IPS DF 4.7 (cell line): Measurements from ENCODE around the gene BRPF1.

Experiments
- DNase-seq: peaks from one replicate; pipeline ENCODE4 v3.0.0-alpha.2; 2013; ENCODE audit warnings: low spot score; ENCODE audit errors: extremely low read depth

Gene BRPF1

GRCh38 chr3:9731206-9732079 is at the start of gene BRPF1:
Gene BRPF1 (plus strand): TSS chr3:9731735. CDS start chr3:9734141, 2,406 bp downstream.
- peak; percentile 84 for DNase-seq

GRCh38 chr3:9682096-9682495 is 49.4 kb upstream of the BRPF1 start:
- no peak for DNase-seq

- no peak for DNase-seq
Observed at GRCh38 chr3:9683426-9683825, 48.1 kb upstream of the BRPF1 start.

DNA sequence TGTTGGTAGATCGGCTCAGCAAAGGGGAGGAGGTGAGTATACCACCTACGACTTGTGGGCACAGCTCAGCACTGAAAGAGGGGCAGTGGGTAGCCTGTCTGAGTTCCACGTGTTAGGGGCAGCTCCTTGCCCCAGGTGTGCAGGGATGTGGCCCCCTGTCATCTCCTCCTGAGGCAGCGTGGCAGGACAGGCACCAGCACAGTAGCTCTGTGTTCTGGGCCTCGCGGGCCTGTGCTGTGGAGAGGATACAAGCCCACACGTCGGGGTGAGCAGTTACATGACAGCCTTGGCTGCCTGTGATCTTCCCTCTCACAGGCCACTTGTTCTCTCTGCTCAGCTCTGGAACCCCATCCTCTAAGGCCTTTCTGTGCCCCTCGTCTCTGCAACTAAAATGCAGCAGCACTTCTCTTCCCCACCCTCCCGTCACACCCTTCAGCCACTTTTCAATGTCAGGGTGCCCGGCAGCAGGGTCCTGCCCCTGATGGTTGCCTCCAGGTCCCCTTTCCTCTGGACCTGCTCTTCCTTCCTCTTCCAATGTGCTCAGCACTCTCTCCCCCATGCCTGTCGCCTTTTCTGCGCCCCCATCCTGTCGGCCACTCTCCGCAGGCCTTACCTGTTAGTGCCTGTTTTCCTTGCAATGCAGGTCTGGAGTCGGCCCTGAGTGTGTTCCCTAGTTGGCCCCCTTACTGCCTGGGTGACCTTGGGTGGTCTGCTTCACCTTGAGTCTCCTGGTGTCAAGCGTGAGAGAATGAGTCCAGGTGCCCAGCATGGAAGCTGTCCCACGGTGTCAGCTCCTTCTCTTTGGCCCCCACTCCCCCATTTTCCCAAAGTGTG is 46.1 kb upstream of the BRPF1 start:
- no peak for DNase-seq

GRCh38 chr3:9686050-9686550 is 45.4 kb upstream of the BRPF1 start:
- no peak for DNase-seq

GRCh38 chr3:9686703-9687102 is 44.8 kb upstream of the BRPF1 start:
- DNase-seq = no peak

DNA sequence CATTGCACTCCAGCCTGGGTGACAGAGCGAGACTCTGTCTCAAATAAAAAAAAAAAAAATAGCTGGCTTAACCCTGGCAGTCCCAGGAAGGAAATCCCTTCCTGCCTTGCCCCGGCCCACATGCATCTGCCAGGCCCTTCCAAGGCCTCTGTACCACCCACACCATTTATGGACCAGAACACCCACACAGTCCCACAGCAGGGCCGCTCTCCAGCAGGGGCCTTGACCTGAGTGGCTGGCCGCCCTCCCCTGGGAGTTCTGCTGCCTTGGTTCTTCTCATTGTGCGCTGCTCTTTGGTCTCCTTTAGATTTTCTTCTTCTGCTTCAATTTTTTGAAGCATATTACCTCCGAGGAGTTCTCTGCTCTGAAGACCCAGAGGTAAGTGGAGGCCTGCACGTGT is 44.0 kb upstream of the BRPF1 start:
- no peak for DNase-seq

GRCh38 chr3:9688961-9689360 is 42.6 kb upstream of the BRPF1 start:
- DNase-seq = no peak

DNA sequence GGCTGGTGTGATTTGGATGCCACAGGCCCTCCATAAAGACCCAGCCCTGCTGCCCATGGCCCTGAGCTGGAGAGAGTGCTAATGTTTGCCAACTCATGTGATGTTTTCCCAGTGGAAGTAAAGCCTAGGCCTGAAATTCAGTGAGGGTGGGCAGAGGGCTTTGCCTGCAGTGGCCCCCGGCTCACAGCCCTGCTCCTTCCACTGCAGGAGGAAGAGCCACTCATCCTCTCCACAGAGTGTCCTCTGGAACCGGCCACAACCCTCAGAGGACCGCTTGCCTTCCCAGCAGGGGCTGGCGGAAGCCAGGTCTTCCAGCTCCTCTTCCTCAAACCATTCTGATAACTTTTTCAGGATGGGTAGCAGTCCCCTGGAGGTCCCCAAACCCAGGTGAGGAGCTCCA is 41.8 kb upstream of the BRPF1 start:
- DNase-seq = no peak

- no peak for DNase-seq
Observed at GRCh38 chr3:9690451-9691450, 40.8 kb upstream of the BRPF1 start.

- DNase-seq = no peak
Observed at GRCh38 chr3:9691636-9692035, 39.9 kb upstream of the BRPF1 start.

- no peak for DNase-seq
Observed at GRCh38 chr3:9692416-9692815, 39.1 kb upstream of the BRPF1 start.

GRCh38 chr3:9695345-9695744 is 36.2 kb upstream of the BRPF1 start:
- DNase-seq = no peak

DNA sequence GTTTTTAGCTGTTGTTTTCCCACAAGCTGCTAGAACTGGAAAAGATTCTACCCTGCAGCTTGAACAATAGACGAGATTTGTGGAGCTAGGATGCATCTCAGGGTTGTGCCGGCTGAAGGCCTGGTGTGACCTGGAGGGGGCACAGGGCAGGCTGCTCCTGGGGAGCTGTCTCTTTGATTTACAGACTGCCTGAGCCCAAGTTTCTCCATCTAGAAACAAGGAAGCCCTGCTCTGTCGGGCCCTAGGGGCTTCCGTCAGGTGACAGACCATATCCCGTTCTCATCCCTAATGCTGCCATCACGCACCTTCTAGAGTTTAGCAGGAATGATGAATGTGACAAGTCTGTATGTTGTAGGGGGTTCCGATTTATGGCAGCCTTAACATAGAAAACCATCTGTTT is 35.8 kb upstream of the BRPF1 start:
- DNase-seq = no peak

DNA sequence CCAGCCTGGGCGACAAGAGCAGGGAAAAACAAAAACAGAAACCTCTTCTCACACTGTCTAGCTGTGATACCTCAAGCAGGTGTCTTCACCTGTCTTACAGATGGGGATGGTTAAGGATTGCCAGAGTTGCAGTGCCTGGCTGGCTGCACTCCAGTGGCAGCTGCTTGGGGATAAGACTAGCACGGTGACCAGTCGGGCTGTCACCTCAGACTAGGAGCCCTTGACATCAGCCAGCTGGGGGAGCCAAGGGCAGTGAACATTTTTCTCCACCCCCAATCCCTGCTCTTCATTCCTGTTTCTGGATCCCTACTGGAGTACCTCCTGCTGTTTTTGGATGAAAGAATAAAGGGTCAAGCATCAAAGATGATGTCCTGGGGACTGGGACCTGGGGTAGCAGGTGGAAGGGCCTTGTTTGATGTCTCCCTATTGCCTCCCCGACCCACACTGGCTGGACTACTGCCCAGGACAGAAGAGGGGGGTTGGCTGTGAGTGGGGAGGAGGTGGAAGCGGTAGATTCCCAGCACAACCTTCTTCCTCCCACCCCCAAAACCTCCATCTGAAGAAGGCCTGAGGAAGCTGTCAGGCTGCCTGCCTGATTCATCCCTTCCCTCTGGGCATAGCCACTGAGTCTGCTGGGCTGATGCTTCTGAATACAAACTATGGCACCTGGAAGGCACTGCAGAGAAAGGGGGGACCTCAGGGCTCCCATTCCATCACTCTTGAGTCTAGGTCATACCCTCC is 34.9 kb upstream of the BRPF1 start:
- no peak for DNase-seq

- no peak for DNase-seq
Observed at GRCh38 chr3:9697892-9698291, 33.6 kb upstream of the BRPF1 start.

DNA sequence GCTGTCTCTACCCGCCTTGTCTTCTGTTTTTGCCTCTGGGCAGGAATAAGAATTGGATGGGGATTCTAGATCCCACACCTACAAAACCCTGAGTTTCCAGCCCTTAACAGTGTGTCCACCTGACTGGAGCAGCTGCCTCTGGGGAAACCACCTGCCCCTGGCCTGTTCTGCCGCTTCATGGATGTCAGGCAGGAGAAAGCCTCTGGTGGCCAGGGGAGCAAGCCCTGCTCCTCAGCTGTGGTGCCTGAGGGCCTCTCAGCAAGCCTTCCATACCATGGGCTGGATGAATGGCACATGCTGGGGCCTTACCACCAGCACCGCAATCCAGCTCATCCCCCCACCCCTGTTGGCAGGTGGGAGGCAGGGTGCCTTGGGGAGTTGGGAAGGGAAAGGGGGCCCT is 33.2 kb upstream of the BRPF1 start:
- no peak for DNase-seq

DNA sequence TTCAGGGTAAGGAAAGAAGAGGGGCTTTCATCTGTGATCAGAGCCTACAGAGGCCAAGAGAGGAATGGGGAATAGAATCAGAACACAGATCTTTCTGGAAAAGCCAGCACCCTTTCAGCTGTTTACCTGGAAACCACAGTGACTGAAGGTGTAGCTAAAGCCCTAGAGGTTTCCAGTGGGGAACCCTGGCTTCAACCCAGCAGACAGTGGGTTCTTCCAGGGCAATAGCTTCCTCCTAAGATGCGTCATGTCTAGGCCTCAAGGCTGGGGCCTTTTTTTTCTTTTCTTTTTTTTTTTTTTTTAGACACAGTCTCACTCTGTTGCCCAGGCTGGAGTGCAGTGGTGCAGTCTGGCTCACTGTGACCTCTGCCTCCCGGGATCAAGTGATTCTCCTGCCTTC is 31.0 kb upstream of the BRPF1 start:
- no peak for DNase-seq

GRCh38 chr3:9701006-9701405 is 30.5 kb upstream of the BRPF1 start:
- no peak for DNase-seq

DNA sequence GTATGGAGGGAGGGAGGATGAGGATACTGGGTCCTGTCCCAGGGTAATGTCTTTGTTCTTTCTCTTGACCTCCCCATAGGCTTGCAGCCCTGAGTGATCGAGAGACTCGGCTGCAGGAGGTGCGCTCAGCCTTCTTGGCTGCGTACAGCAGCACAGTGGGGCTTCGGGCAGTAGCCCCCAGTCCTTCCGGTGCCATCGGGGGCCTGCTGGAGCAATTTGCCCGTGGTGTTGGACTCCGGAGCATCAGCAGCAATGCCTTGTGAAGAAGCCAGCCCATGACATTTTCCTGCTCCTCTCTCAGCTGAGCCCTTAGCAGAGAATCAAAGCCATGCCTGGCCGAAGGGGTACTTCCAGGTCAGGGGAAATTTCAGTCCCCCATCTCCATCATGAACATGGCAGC is 29.8 kb upstream of the BRPF1 start:
- DNase-seq = no peak
